Measurements from ENCODE around the gene ABCD3. TPM values are rescaled to one million over a fixed set of nuclear protein-coding genes. Genes with fewer than 3 reads are reported as not detected.

Gene ABCD3
- total and polyA plus RNA-seq, 3 donors from 2014 or later: 27.0 to 45.6 (median 45.2) TPM

- DNase-seq: no peak
- intact Hi-C loops (cut with DNase I; ENCODE audit: low total_unique reads): no loop called here
- Histone ChIP-seq H3K36me3 (ENCODE audit: low read depth, missing control alignments) (no peaks in the 10 kb centered on the region), H3K4me3 (no peak overlapping the region), H3K27me3 (no peaks in the 10 kb centered on the region), H3K27ac (peak overlapping the region; percentile 56 to 84), H3K4me1 (peaks cover 45% of the 10 kb centered on the region), H3K9me3 (no peaks in the 10 kb centered on the region)
- 57 to 61% methylated on average over 6 of the region's 6 CpGs for WGBS, 2 donors
- TF ChIP-seq POLR2A (IDR thresholded peaks at IDR 0.05) (no peak), CTCF (IDR thresholded peaks at IDR 0.05) (no peak)
These were observed 132.2 kb downstream of the ABCD3 start for GRCh38 chr1:94550396-94550795.

GRCh38 chr1:94550800-94551241 lies 132.6 kb downstream of the ABCD3 start:
- TF ChIP-seq CTCF (IDR thresholded peaks at IDR 0.05): no peak
- no peak for TF ChIP-seq POLR2A (IDR thresholded peaks at IDR 0.05)
- intact Hi-C loops (cut with DNase I; ENCODE audit: low total_unique reads): no loop called here
- no peaks in the 10 kb centered on the region for H3K36me3 ChIP-seq (ENCODE audit: low read depth, missing control alignments)
- H3K4me1 ChIP-seq: peaks cover 45% of the 10 kb centered on the region
- H3K27ac ChIP-seq: peak overlapping the region; percentile 56 to 84
- DNase-seq: no peak
- no peaks in the 10 kb centered on the region for H3K9me3 ChIP-seq
- no peak overlapping the region for H3K4me3 ChIP-seq
- H3K27me3 ChIP-seq: no peaks in the 10 kb centered on the region
- WGBS, 2 donors: 53 to 63% methylated on average over 5 of the region's 5 CpGs

GRCh38 chr1:94551449-94551848 lies 133.3 kb downstream of the ABCD3 start:
- Histone ChIP-seq H3K27ac (peak overlapping the region; percentile 56 to 84), H3K4me1 (peaks cover 45% of the 10 kb centered on the region), H3K27me3 (no peaks in the 10 kb centered on the region), H3K9me3 (no peaks in the 10 kb centered on the region), H3K4me3 (no peak overlapping the region), H3K36me3 (ENCODE audit: low read depth, missing control alignments) (no peaks in the 10 kb centered on the region)
- 83 to 86% methylated on average over 7 of the region's 7 CpGs for WGBS, 2 donors
- TF ChIP-seq CTCF (IDR thresholded peaks at IDR 0.05): no peak
- intact Hi-C loops (cut with DNase I; ENCODE audit: low total_unique reads): no loop called here
- no peak for DNase-seq

GRCh38 chr1:94552071-94552586 lies 133.9 kb downstream of the ABCD3 start:
- intact Hi-C loops (cut with DNase I; ENCODE audit: low total_unique reads): no loop called here
- Histone ChIP-seq H3K9me3 (no peaks in the 10 kb centered on the region), H3K27ac (peak overlapping the region; percentile 56 to 84), H3K36me3 (ENCODE audit: low read depth, missing control alignments) (no peaks in the 10 kb centered on the region), H3K4me3 (no peak overlapping the region), H3K27me3 (no peaks in the 10 kb centered on the region), H3K4me1 (peaks cover 45% of the 10 kb centered on the region)
- DNase-seq: peak; percentile 87
- 43 to 53% methylated on average over 8 of the region's 8 CpGs for WGBS, 2 donors
- TF ChIP-seq POLR2A (IDR thresholded peaks at IDR 0.05) (no peak), CTCF (IDR thresholded peaks at IDR 0.05) (no peak)

GRCh38 chr1:94553323-94553730 lies 135.1 kb downstream of the ABCD3 start:
- H3K9me3 ChIP-seq: no peaks in the 10 kb centered on the region
- DNase-seq: no peak
- no peaks in the 10 kb centered on the region for H3K27me3 ChIP-seq
- peak overlapping the region; percentile 56 to 84 for H3K27ac ChIP-seq
- TF ChIP-seq CTCF (IDR thresholded peaks at IDR 0.05) (no peak), POLR2A (IDR thresholded peaks at IDR 0.05) (no peak)
- intact Hi-C loops (cut with DNase I; ENCODE audit: low total_unique reads): no loop called here
- H3K36me3 ChIP-seq (ENCODE audit: low read depth, missing control alignments): no peaks in the 10 kb centered on the region
- H3K4me1 ChIP-seq: peaks cover 49% of the 10 kb centered on the region
- no peak overlapping the region for H3K4me3 ChIP-seq
- 22 to 30% methylated on average over 5 of the region's 5 CpGs for WGBS, 2 donors
